ENCODE results near the gene SCAF4. TPM values are rescaled to one million over a fixed set of nuclear protein-coding genes. Genes with fewer than 3 reads are reported as not detected.

Gene SCAF4
- total and polyA plus RNA-seq, 10 of the 15 experiments (the other 5 are each of a cell fraction or from before 2014, with no cell fraction given) = 4.3 to 49.3 (median 16.0) TPM

DNA sequence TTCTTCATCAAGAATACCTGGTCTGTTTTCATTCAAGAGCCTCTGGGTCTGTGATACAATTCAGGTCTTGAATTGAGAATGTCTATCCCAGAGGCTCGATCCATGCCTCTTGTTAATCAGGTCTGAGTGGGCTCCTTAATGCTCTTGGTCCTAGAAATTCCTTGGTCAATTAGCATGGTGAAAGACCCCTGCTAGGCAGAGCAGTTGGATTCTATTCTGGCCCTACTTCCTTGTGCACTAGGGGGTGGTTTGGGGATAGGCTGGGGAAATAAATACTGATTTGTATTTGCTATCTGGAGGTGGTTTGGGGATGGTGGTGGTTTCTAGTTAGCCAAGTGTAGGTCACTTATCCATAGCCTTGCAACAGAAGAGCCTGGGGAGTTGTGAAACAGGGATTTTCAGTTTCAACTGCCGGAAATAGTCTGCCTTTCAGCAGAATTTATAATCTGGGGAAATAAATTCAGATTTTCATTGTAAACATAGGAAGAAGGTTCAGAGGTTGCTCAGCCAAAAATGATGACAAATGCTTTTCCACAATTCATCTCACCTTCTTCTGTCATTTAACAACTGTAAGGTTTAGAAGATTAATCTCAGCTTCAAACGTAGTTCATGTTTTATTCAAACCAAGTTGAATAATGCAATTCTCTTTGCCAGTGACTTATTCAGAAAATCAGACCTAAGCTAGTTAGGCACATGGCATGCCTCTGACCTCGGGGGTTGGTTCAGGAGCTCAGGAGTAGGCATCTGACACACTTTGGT lies 22.2 kb upstream of the SCAF4 start:
- in situ Hi-C loops (cut with MboI) (no loop called here), intact Hi-C loops (cut with micrococcal nuclease; ENCODE audit: unreplicated experiment) (no loop called here)
- ChIA-PET CTCF (interaction anchor here (1.2 kb wide), 1 partner anchor 32 kb away, joined by 5 read pairs; no protein-coding TSS in a partner anchor), POLR2A (no interaction called here), SMC1A (ENCODE audit: uncharacterized antibody, unreplicated experiment) (interaction anchor here (0.7 kb wide), 1 partner anchor 99 kb away, joined by 3 read pairs; no protein-coding TSS in a partner anchor), RAD21 (ENCODE audit: unreplicated experiment) (no interaction called here)
- Histone ChIP-seq H3K4me1 (ENCODE audit: control insufficient read depth, insufficient read depth, low read length) (no peaks in the 10 kb centered on the region), H3K79me2 (ENCODE audit: control insufficient read depth, insufficient read depth, low read length) (no peaks in the 10 kb centered on the region), H3K4me2 (ENCODE audit: control insufficient read depth, insufficient read depth) (no peak overlapping the region), H3K27ac (ENCODE audit: control insufficient read depth, insufficient read depth) (no peak overlapping the region), H2AFZ (ENCODE audit: control insufficient read depth, low read depth, low read length) (no peak overlapping the region), H3K4me3 (no peak overlapping the region), H3K9me3 (replicated peaks; ENCODE audit: control insufficient read depth, insufficient read depth, low read length) (no peaks in the 10 kb centered on the region), H3K36me3 (ENCODE audit: control insufficient read depth in 2 of 2, insufficient read depth in 2 of 2, low read length in 1 of 2) (no peaks in the 10 kb centered on the region), H3K9ac (ENCODE audit: control insufficient read depth, insufficient read depth, low read length) (no peak overlapping the region), H3K27me3 (replicated peaks in 1 of 2; ENCODE audit: control insufficient read depth in 2 of 2, insufficient read depth in 2 of 2, low read length in 1 of 2) (no peaks in the 10 kb centered on the region), H4K20me1 (ENCODE audit: control insufficient read depth, insufficient read depth) (no peaks in the 10 kb centered on the region)
- FAIRE-seq (no peak), DNase-seq (ENCODE audit: low read depth, low spot score) (no peak), ATAC-seq (no peak)
- no peak for TF ChIP-seq BACH1 (IDR thresholded peaks at IDR 0.05; ENCODE audit: borderline replicate concordance)
- TF ChIP-seq FOXK2 (IDR thresholded peaks at IDR 0.05) = no peak
- no peak for TF ChIP-seq KAT2A (conservative IDR thresholded peaks at IDR 0.05; ENCODE audit: control insufficient read depth, low read depth, low read length)
- TF ChIP-seq GABPA (IDR thresholded peaks at IDR 0.05; ENCODE audit: low read depth) = no peak
- TF ChIP-seq, protein P1, sequence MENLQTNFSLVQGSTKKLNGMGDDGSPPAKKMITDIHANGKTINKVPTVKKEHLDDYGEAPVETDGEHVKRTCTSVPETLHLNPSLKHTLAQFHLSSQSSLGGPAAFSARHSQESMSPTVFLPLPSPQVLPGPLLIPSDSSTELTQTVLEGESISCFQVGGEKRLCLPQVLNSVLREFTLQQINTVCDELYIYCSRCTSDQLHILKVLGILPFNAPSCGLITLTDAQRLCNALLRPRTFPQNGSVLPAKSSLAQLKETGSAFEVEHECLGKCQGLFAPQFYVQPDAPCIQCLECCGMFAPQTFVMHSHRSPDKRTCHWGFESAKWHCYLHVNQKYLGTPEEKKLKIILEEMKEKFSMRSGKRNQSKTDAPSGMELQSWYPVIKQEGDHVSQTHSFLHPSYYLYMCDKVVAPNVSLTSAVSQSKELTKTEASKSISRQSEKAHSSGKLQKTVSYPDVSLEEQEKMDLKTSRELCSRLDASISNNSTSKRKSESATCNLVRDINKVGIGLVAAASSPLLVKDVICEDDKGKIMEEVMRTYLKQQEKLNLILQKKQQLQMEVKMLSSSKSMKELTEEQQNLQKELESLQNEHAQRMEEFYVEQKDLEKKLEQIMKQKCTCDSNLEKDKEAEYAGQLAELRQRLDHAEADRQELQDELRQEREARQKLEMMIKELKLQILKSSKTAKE (IDR thresholded peaks at IDR 0.05; ENCODE audit: low read depth, poor library complexity, severe bottlenecking) = no peak
- TF ChIP-seq, protein P2, sequence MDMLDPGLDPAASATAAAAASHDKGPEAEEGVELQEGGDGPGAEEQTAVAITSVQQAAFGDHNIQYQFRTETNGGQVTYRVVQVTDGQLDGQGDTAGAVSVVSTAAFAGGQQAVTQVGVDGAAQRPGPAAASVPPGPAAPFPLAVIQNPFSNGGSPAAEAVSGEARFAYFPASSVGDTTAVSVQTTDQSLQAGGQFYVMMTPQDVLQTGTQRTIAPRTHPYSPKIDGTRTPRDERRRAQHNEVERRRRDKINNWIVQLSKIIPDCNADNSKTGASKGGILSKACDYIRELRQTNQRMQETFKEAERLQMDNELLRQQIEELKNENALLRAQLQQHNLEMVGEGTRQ (IDR thresholded peaks at IDR 0.05; ENCODE audit: borderline replicate concordance, low read depth, low read length) = no peak
- TF ChIP-seq CBX5 (IDR thresholded peaks at IDR 0.05; ENCODE audit: low read depth) = no peak
- no peak for TF ChIP-seq POLR2AphosphoS5 (IDR thresholded peaks at IDR 0.05; ENCODE audit: low read length)
- no peak for TF ChIP-seq YBX1 (IDR thresholded peaks at IDR 0.05)
- no peak for TF ChIP-seq TAF1 (IDR thresholded peaks at IDR 0.05; ENCODE audit: borderline replicate concordance, low read depth, low read length)
- no peak for TF ChIP-seq NRF1 (conservative IDR thresholded peaks at IDR 0.05; ENCODE audit: low read depth, low read length)
- TF ChIP-seq RAD51 (IDR thresholded peaks at IDR 0.05) = no peak
- 25% methylated on average over 4 of the region's 4 CpGs for WGBS (ENCODE audit: insufficient coverage, insufficient replicate concordance, low lambda C conversion rate, missing lambda C conversion rate)
- no TSS peak for BruUV-seq (replicated peaks)
